Karpas-422 (cell line): ENCODE results near the gene KANSL1. TPM values are rescaled to one million over a fixed set of nuclear protein-coding genes. Genes with fewer than 3 reads are reported as not detected.

Experiments used
- DNase-seq: peaks from one replicate; pipeline ENCODE4 v3.0.0-alpha.2; 2015
- H2AFZ ChIP-seq: fragments of 200-600 bp; sonication (generic); 2 replicates; pipeline ENCODE4 v1.6.1; 2014; ENCODE audit warnings: antibody characterized with exemption, low read length, mixed read lengths
- H3K27ac ChIP-seq: fragments of 200-600 bp; sonication (generic); 2 replicates; pipeline ENCODE4 v1.5.1; 2014; ENCODE audit warnings: mild to moderate bottlenecking, low read length, moderate library complexity
- H3K27me3 ChIP-seq: fragments of 200-600 bp; sonication (generic); 2 replicates; pipeline ENCODE4 v1.6.1; 2014; ENCODE audit warnings: low read length, mixed read lengths
- H3K36me3 ChIP-seq: fragments of 200-600 bp; sonication (generic); 2 replicates; pipeline ENCODE4 v1.6.1; 2014; ENCODE audit warnings: low read length, mixed read lengths; ENCODE audit not compliant: insufficient read depth
- H3K4me1 ChIP-seq: fragments of 200-600 bp; sonication (generic); 2 replicates; pipeline ENCODE4 v1.6.1; 2014; ENCODE audit warnings: mild to moderate bottlenecking, low read length, mixed read lengths
- H3K4me2 ChIP-seq: fragments of 200-600 bp; sonication (generic); 2 replicates; pipeline ENCODE4 v1.6.1; 2014; ENCODE audit warnings: low read length, low read depth, mild to moderate bottlenecking; ENCODE audit not compliant: poor library complexity, severe bottlenecking
- H3K4me3 ChIP-seq: fragments of 200-600 bp; sonication (generic); 2 replicates; pipeline ENCODE4 v1.5.1; 2014; ENCODE audit warnings: mild to moderate bottlenecking, antibody characterized with exemption, low read length, mixed read lengths
- H3K79me2 ChIP-seq: fragments of 200-600 bp; sonication (generic); 2 replicates; pipeline ENCODE4 v1.6.1; 2014; ENCODE audit warnings: mild to moderate bottlenecking, low read length, mixed read lengths
- H3K9ac ChIP-seq: fragments of 200-600 bp; sonication (generic); 2 replicates; pipeline ENCODE4 v1.6.0; 2014; ENCODE audit warnings: low read length
- H3K9me2 ChIP-seq: fragments of 200-600 bp; sonication (generic), shearing (Covaris generic); replicated peaks from 2 replicates; pipeline ENCODE4 v1.6.0; 2014; ENCODE audit warnings: mild to moderate bottlenecking, low read length, moderate library complexity; ENCODE audit not compliant: insufficient read depth
- H3K9me3 ChIP-seq: fragments of 300-700, 200-600 bp; sonication (generic); 2 replicates; pipeline ENCODE4 v1.6.1; 2014; ENCODE audit warnings: low read length, mixed read lengths
- H4K20me1 ChIP-seq: fragments of 200-600 bp; sonication (generic); 2 replicates; pipeline ENCODE4 v1.6.1; 2014; ENCODE audit warnings: mild to moderate bottlenecking, antibody characterized with exemption, low read length, low read depth; ENCODE audit not compliant: insufficient read depth
- total RNA-seq: library from RNA; depleted of rRNA; stranded (reverse); fragments of >200 nt; shearing (Covaris generic); gene quantifications from 2 replicates; pipeline ENCODE4 v1.2.3, GENCODE V29; 2014; ENCODE audit warnings: low replicate concordance

Gene KANSL1
- total RNA-seq, 1 experiment from 2014 or later: 127 TPM

GRCh38 chr17:46039592-46040186 is 153.5 kb downstream of the KANSL1 start:
- no peak overlapping the region for H3K4me3 ChIP-seq
- no peak overlapping the region for H3K27ac ChIP-seq
- no peaks in the 10 kb centered on the region for H3K27me3 ChIP-seq
- H3K79me2 ChIP-seq: peaks cover 25% of the 10 kb centered on the region
- no peak overlapping the region for H3K4me2 ChIP-seq
- 0 out of 2 replicates have a peak, but pooled peaks cover 3% of the 10 kb centered on the region for H4K20me1 ChIP-seq
- no peaks in the 10 kb centered on the region for H3K9me2 ChIP-seq
- no peak for DNase-seq
- H3K9ac ChIP-seq: no peak overlapping the region
- peaks cover 64% of the 10 kb centered on the region for H3K36me3 ChIP-seq
- no peak overlapping the region for H2AFZ ChIP-seq
- no peaks in the 10 kb centered on the region for H3K9me3 ChIP-seq
- peaks cover 3% of the 10 kb centered on the region for H3K4me1 ChIP-seq

GRCh38 chr17:46038937-46039336 is 154.3 kb downstream of the KANSL1 start:
- Histone ChIP-seq H3K4me1 (no peaks in the 10 kb centered on the region), H3K4me2 (no peak overlapping the region), H3K27me3 (no peaks in the 10 kb centered on the region), H2AFZ (no peak overlapping the region), H3K9me2 (no peaks in the 10 kb centered on the region), H3K4me3 (no peak overlapping the region), H3K9ac (no peak overlapping the region), H3K9me3 (no peaks in the 10 kb centered on the region), H3K36me3 (peaks cover 64% of the 10 kb centered on the region), H3K27ac (no peak overlapping the region), H3K79me2 (peaks cover 19% of the 10 kb centered on the region), H4K20me1 (0 out of 2 replicates have a peak, but pooled peaks cover 4% of the 10 kb centered on the region)
- DNase-seq: no peak

- no peaks in the 10 kb centered on the region for H3K9me3 ChIP-seq
- no peak overlapping the region for H3K27ac ChIP-seq
- peaks cover 14% of the 10 kb centered on the region for H3K79me2 ChIP-seq
- H3K36me3 ChIP-seq: peaks cover 60% of the 10 kb centered on the region
- DNase-seq: no peak
- H3K9ac ChIP-seq: no peak overlapping the region
- H3K27me3 ChIP-seq: no peaks in the 10 kb centered on the region
- 0 out of 2 replicates have a peak, but pooled peaks cover 4% of the 10 kb centered on the region for H4K20me1 ChIP-seq
- H3K4me2 ChIP-seq: no peak overlapping the region
- H3K4me3 ChIP-seq: no peak overlapping the region
- no peak overlapping the region for H2AFZ ChIP-seq
- H3K9me2 ChIP-seq: no peaks in the 10 kb centered on the region
- no peaks in the 10 kb centered on the region for H3K4me1 ChIP-seq
These were observed 154.8 kb downstream of the KANSL1 start for GRCh38 chr17:46038414-46038813.

GRCh38 chr17:46037722-46038255 is 155.4 kb downstream of the KANSL1 start:
- H4K20me1 ChIP-seq: 0 out of 2 replicates have a peak, but pooled peaks cover 4% of the 10 kb centered on the region
- H3K27me3 ChIP-seq: no peaks in the 10 kb centered on the region
- H3K27ac ChIP-seq: no peak overlapping the region
- H3K9me2 ChIP-seq: no peaks in the 10 kb centered on the region
- no peak for DNase-seq
- H3K36me3 ChIP-seq: peaks cover 56% of the 10 kb centered on the region
- H3K9me3 ChIP-seq: no peaks in the 10 kb centered on the region
- no peak overlapping the region for H3K4me3 ChIP-seq
- no peak overlapping the region for H3K9ac ChIP-seq
- H3K79me2 ChIP-seq: peaks cover 8% of the 10 kb centered on the region
- H2AFZ ChIP-seq: no peak overlapping the region
- no peaks in the 10 kb centered on the region for H3K4me1 ChIP-seq
- H3K4me2 ChIP-seq: no peak overlapping the region

GRCh38 chr17:46036491-46036890 is 156.7 kb downstream of the KANSL1 start:
- Histone ChIP-seq H3K4me1 (peaks cover 5% of the 10 kb centered on the region; the same call in 1 of the 2 replicates), H3K9ac (no peak overlapping the region), H3K27ac (no peak overlapping the region), H3K9me2 (no peaks in the 10 kb centered on the region), H3K9me3 (no peaks in the 10 kb centered on the region), H3K4me3 (no peak overlapping the region), H4K20me1 (0 out of 2 replicates have a peak, but pooled peaks cover 4% of the 10 kb centered on the region), H3K36me3 (peaks cover 49% of the 10 kb centered on the region), H3K79me2 (no peaks in the 10 kb centered on the region), H3K4me2 (no peak overlapping the region), H2AFZ (no peak overlapping the region), H3K27me3 (no peaks in the 10 kb centered on the region)
- no peak for DNase-seq

- Histone ChIP-seq H3K27me3 (no peaks in the 10 kb centered on the region), H3K79me2 (no peaks in the 10 kb centered on the region), H3K4me1 (peaks cover 18% of the 10 kb centered on the region), H2AFZ (no peak overlapping the region), H3K4me2 (no peak overlapping the region), H3K4me3 (no peak overlapping the region), H3K9ac (no peak overlapping the region), H3K36me3 (peaks cover 45% of the 10 kb centered on the region), H3K9me2 (no peaks in the 10 kb centered on the region), H4K20me1 (0 out of 2 replicates have a peak, but pooled peaks cover 4% of the 10 kb centered on the region), H3K9me3 (no peaks in the 10 kb centered on the region), H3K27ac (peak overlapping the region; percentile 29; the same call in 1 of the 2 replicates)
- no peak for DNase-seq
These were observed 158.0 kb downstream of the KANSL1 start for GRCh38 chr17:46035112-46035818.

GRCh38 chr17:46033392-46033791 is 159.8 kb downstream of the KANSL1 start:
- Histone ChIP-seq H3K36me3 (peaks cover 34% of the 10 kb centered on the region), H3K27me3 (no peaks in the 10 kb centered on the region), H2AFZ (no peak overlapping the region), H3K79me2 (no peaks in the 10 kb centered on the region), H3K4me2 (no peak overlapping the region), H3K9ac (no peak overlapping the region), H3K9me3 (no peaks in the 10 kb centered on the region), H3K27ac (no peak overlapping the region), H4K20me1 (0 out of 2 replicates have a peak, but pooled peaks cover 4% of the 10 kb centered on the region), H3K4me1 (peaks cover 36% of the 10 kb centered on the region), H3K9me2 (no peaks in the 10 kb centered on the region), H3K4me3 (no peak overlapping the region)
- DNase-seq: no peak

GRCh38 chr17:46032909-46033308 is 160.3 kb downstream of the KANSL1 start:
- Histone ChIP-seq H3K27ac (no peak overlapping the region), H3K27me3 (no peaks in the 10 kb centered on the region), H3K36me3 (peaks cover 29% of the 10 kb centered on the region), H4K20me1 (0 out of 2 replicates have a peak, but pooled peaks cover 4% of the 10 kb centered on the region), H3K9me3 (no peaks in the 10 kb centered on the region), H2AFZ (no peak overlapping the region), H3K9me2 (no peaks in the 10 kb centered on the region), H3K4me1 (peaks cover 41% of the 10 kb centered on the region), H3K9ac (no peak overlapping the region), H3K4me2 (no peak overlapping the region), H3K4me3 (no peak overlapping the region), H3K79me2 (no peaks in the 10 kb centered on the region)
- no peak for DNase-seq
